ENCODE data around the gene LRRC10B.
A peak's percentile ranks its signal among the peaks of the same experiment; 100 is the strongest.

The LRRC10B gene

GRCh38 chr11:61542705-61543104, 34.2 kb downstream of the LRRC10B start:
- TF ChIP-seq FOXP2 (optimal IDR thresholded peaks at IDR 0.05; ENCODE audit: borderline replicate concordance, extremely low read depth, extremely low read length, insufficient read depth) = no peak
- TF ChIP-seq POLR2AphosphoS5 (IDR thresholded peaks at IDR 0.05; ENCODE audit: low read depth, low read length) = no peak
- no peak for TF ChIP-seq SIN3A (IDR thresholded peaks at IDR 0.05; ENCODE audit: borderline replicate concordance, insufficient read depth, low read length)
- 0 out of 4 replicates have a peak, but pooled peaks of 1 of the 2 experiments have one; percentile 10 for TF ChIP-seq REST (IDR thresholded peaks at IDR 0.05; ENCODE audit: insufficient read depth in 1 of 2, low read depth in 2 of 2, low read length in 2 of 2)
- TF ChIP-seq TAF1 (IDR thresholded peaks at IDR 0.05; ENCODE audit: borderline replicate concordance, insufficient read depth, low read length) = no peak

DNA sequence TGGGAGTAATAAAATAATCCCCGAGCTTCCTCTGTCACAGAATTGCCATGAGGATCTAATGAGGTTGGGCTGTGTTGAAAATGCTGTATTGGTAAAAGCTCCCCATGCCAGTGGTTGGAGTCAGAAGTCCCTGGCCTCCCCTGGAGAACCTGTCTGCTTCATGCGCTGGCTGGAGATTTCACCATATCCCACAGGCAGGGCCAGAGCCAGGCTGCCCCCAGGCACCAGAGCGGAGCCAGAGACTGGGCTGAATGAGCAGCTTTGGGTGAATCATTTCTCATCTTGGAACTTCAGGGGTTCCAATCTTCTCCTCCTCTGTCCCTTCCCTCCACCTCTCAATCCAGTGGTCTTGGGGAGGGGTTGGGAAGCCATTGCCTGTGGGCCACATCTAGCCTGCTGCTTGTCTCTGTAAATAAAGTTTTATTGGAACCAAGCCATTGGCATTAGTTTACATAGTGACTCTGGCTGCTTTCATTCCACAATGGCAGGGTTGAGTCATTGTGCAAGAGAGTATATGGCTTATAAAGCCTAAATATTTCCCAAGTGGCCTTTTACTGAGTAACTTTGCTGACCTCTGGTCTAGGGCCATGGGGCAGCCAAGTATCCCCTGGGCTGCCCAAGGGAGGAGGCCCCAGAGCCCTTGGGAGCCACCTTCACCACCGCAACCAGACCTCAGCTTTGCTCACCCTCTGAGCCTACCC, 35.2 kb downstream of the LRRC10B start:
- TF ChIP-seq REST (IDR thresholded peaks at IDR 0.05; ENCODE audit: insufficient read depth in 1 of 2, low read depth in 2 of 2, low read length in 2 of 2) (no peak), POLR2AphosphoS5 (IDR thresholded peaks at IDR 0.05; ENCODE audit: low read depth, low read length) (no peak), SIN3A (IDR thresholded peaks at IDR 0.05; ENCODE audit: borderline replicate concordance, insufficient read depth, low read length) (no peak), FOXP2 (optimal IDR thresholded peaks at IDR 0.05; ENCODE audit: borderline replicate concordance, extremely low read depth, extremely low read length, insufficient read depth) (no peak), TAF1 (IDR thresholded peaks at IDR 0.05; ENCODE audit: borderline replicate concordance, insufficient read depth, low read length) (no peak)

DNA sequence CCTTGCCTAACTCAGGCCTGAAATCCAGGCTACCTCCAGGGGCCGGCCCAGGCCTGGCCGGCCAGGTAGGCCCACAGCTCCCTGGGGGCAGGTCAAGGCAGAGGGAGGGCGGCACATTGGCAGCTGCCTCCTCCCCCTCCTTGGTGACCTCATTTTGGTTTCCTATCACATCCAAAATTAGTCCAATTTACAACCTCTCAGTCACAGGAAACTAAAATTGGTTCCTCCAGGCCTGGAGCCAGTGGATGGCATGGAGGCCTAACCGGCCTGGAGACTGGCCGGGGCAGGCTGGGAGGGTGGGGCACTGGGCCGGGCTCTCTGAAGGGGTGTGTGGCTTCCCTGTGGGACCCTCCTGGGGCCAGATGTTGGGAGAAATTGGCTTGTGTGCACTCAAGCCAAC, 35.9 kb downstream of the LRRC10B start:
- TF ChIP-seq FOXP2 (optimal IDR thresholded peaks at IDR 0.05; ENCODE audit: borderline replicate concordance, extremely low read depth, extremely low read length, insufficient read depth) (no peak), REST (IDR thresholded peaks at IDR 0.05; ENCODE audit: insufficient read depth in 1 of 2, low read depth in 2 of 2, low read length in 2 of 2) (no peak), TAF1 (IDR thresholded peaks at IDR 0.05; ENCODE audit: borderline replicate concordance, insufficient read depth, low read length) (no peak), SIN3A (IDR thresholded peaks at IDR 0.05; ENCODE audit: borderline replicate concordance, insufficient read depth, low read length) (no peak), POLR2AphosphoS5 (IDR thresholded peaks at IDR 0.05; ENCODE audit: low read depth, low read length) (no peak)

- TF ChIP-seq REST (IDR thresholded peaks at IDR 0.05; ENCODE audit: insufficient read depth in 1 of 2, low read depth in 2 of 2, low read length in 2 of 2) (peak; percentile 12 to 68; a peak in 3 of 4 replicates), SIN3A (IDR thresholded peaks at IDR 0.05; ENCODE audit: borderline replicate concordance, insufficient read depth, low read length) (no peak), FOXP2 (optimal IDR thresholded peaks at IDR 0.05; ENCODE audit: borderline replicate concordance, extremely low read depth, extremely low read length, insufficient read depth) (no peak), POLR2AphosphoS5 (IDR thresholded peaks at IDR 0.05; ENCODE audit: low read depth, low read length) (no peak)
These were observed 36.8 kb downstream of the LRRC10B start for GRCh38 chr11:61545341-61545740.
